HepG2 (cell line): ENCODE data around the gene CDC42BPG. TPM values are rescaled to one million over a fixed set of nuclear protein-coding genes. Genes with fewer than 3 reads are reported as not detected.

Experiments used
- CTCF ChIP-seq: sonication (generic); formaldehyde crosslinking; IDR thresholded peaks from 2 replicates; pipeline ENCODE4 v1.5.0; 2020; ENCODE audit warnings: mild to moderate bottlenecking, missing genetic modification reagents, moderate library complexity
- FOXA1 ChIP-seq, 2 experiments: fragments of 450-650 bp in 1 of 2; sonication (generic) in 1 of 2; formaldehyde crosslinking in 1 of 2; IDR thresholded peaks; 2 replicates each; pipeline versions ENCODE4 v1.4.0 to v1.6.1; 2016 to 2020; ENCODE audit warnings: missing genetic modification reagents in 1 of 2
- JUN ChIP-seq: sonication (generic); formaldehyde crosslinking; IDR thresholded peaks from 2 replicates; pipeline ENCODE4 v1.4.0; 2020; ENCODE audit warnings: mild to moderate bottlenecking, missing genetic modification reagents
- KMT2A ChIP-seq: sonication (generic); formaldehyde crosslinking; IDR thresholded peaks from 2 replicates; pipeline ENCODE4 v1.4.0; 2020; ENCODE audit warnings: missing genetic modification reagents
- MAFK ChIP-seq, 2 experiments: IDR thresholded peaks in 1 of 2; conservative IDR thresholded peaks in 1 of 2; 2 replicates each; pipeline ENCODE4 v1.6.1; 2011; ENCODE audit warnings: improper control_type of control experiment in 2 of 2, low read length in 2 of 2
- NBN ChIP-seq: fragments of 450-650 bp; conservative IDR thresholded peaks from 2 replicates; pipeline ENCODE4 v1.6.1; 2017
- NR2F1 ChIP-seq, 2 experiments: fragments of 450-650 bp in 1 of 2; formaldehyde crosslinking in 1 of 2; IDR thresholded peaks; 2 replicates each; pipeline versions ENCODE4 v1.5.0 to v1.6.1; 2016 to 2020; ENCODE audit warnings: mild to moderate bottlenecking in 1 of 2, missing compliant biosample characterization in 1 of 2, missing genetic modification reagents in 1 of 2, moderate library complexity in 1 of 2
- PLRG1 ChIP-seq: fragments of 450-650 bp; conservative IDR thresholded peaks from 2 replicates; pipeline ENCODE4 v1.6.1; 2016
- PRDM10 ChIP-seq: sonication (generic); formaldehyde crosslinking; IDR thresholded peaks from 2 replicates; pipeline ENCODE4 v1.4.0; 2020; ENCODE audit warnings: low read depth, missing genetic modification reagents
- REL ChIP-seq: sonication (generic); formaldehyde crosslinking; conservative IDR thresholded peaks from 2 replicates; pipeline ENCODE4 v1.8.0; 2022; ENCODE audit warnings: mild to moderate bottlenecking, missing genetic modification reagents, moderate library complexity
- SNAPC4 ChIP-seq: sonication (generic); formaldehyde crosslinking; IDR thresholded peaks from 2 replicates; pipeline ENCODE4 v1.4.0; 2020; ENCODE audit warnings: mild to moderate bottlenecking, missing genetic modification reagents
- ZFP90 ChIP-seq: sonication (generic); formaldehyde crosslinking; IDR thresholded peaks from 2 replicates; pipeline ENCODE4 v1.8.0; 2022; ENCODE audit warnings: missing genetic modification reagents, mild to moderate bottlenecking, inconsistent platforms, borderline replicate concordance
- ZNF205 ChIP-seq: IDR thresholded peaks from 2 replicates; pipeline ENCODE4 v1.6.1; 2018; ENCODE audit warnings: missing biosample characterization, missing genetic modification reagents
- ZNF329 ChIP-seq: sonication (generic); formaldehyde crosslinking; IDR thresholded peaks from 2 replicates; pipeline ENCODE4 v1.9.0; 2021; ENCODE audit warnings: low read depth, mild to moderate bottlenecking, missing genetic modification reagents
- ZNF574 ChIP-seq: sonication (generic); formaldehyde crosslinking; IDR thresholded peaks from 2 replicates; pipeline ENCODE4 v1.4.0; 2020; ENCODE audit warnings: missing genetic modification reagents
- ZSCAN12 ChIP-seq: sonication (generic); formaldehyde crosslinking; IDR thresholded peaks from 2 replicates; pipeline ENCODE4 v1.9.0; 2021; ENCODE audit warnings: mild to moderate bottlenecking, missing genetic modification reagents
- polyA plus RNA-seq, 8 experiments: library from polyadenylated mRNA; depleted of rRNA in 3 of 8; stranded (reverse) in 7 of 8; unstranded in 1 of 8; fragments of >200 nt; fragmentation: Illumina TruSeq in 4 of 8; extraction: Trizol in 4 of 8; gene quantifications; 2 replicates each; pipeline versions ENCODE4 v1.2.1 to v1.2.3, GENCODE V29; 2011 to 2016; ENCODE audit warnings: low read depth in 4 of 8, missing spikeins in 1 of 8, mixed read lengths in 1 of 8; ENCODE audit not compliant: insufficient read depth in 1 of 8
- total RNA-seq, 5 experiments: library from RNA; depleted of rRNA; stranded (reverse); fragments of >200 nt; fragmentation: Illumina TruSeq; extraction: Trizol; gene quantifications; 2 replicates each; pipeline ENCODE4 v1.2.3, GENCODE V29; 2016; ENCODE audit warnings: low read depth in 1 of 5

The CDC42BPG gene
- total and polyA plus RNA-seq, 2 of the 13 experiments (the other 11 are each of a cell fraction or from before 2014, with no cell fraction given) = 0.55 to 1.4 TPM

GRCh38 chr11:64846998-64847666 lies 2.7 kb upstream of the CDC42BPG start (continued):
- TF ChIP-seq CTCF (peak; percentile 99), ZNF205 (peak; percentile 73; the same call in 1 of the 2 replicates), FOXA1 (IDR thresholded peaks at IDR 0.05) (no peak), FOXA1 (CRISPR knock-in tag; IDR thresholded peaks at IDR 0.05) (no peak), NBN (no peak), ZNF574 (CRISPR knock-in tag) (peak; percentile 45; the same call in 1 of the 2 replicates), KMT2A (no peak), ZSCAN12 (CRISPR knock-in tag) (no peak), ZNF329 (CRISPR knock-in tag) (no peak), NR2F1 (CRISPR knock-in tag; IDR thresholded peaks at IDR 0.05) (no peak), ZFP90 (CRISPR knock-in tag) (peak; percentile 24; the same call in 1 of the 2 replicates), PLRG1 (no peak), SNAPC4 (CRISPR knock-in tag) (no peak), JUN (CRISPR knock-in tag) (no peak), MAFK (conservative IDR thresholded peaks at IDR 0.05 in 1 of 2, IDR thresholded peaks at IDR 0.05 in 1 of 2; ENCODE audit: low read length in 2 of 2) (no peak), PRDM10 (CRISPR knock-in tag) (no peak), REL (no peak)
